K562 (cell line): ENCODE results near the gene PLEKHH2. TPM values are rescaled to one million over a fixed set of nuclear protein-coding genes. Genes with fewer than 3 reads are reported as not detected.
A peak's percentile ranks its signal among the peaks of the same experiment; 100 is the strongest.

Experiments
- ARID3A ChIP-seq: IDR thresholded peaks from 2 replicates; pipeline ENCODE4 v1.6.1; 2012; ENCODE audit warnings: low read depth, low read length, improper control_type of control experiment, borderline replicate concordance
- CAMTA2 ChIP-seq: fragments of 250-450 bp; sonication (Bioruptor Pico); conservative IDR thresholded peaks from 2 replicates; pipeline ENCODE4 v1.5.1; 2022
- ESRRA ChIP-seq: fragments of 450-650 bp; IDR thresholded peaks from 2 replicates; pipeline ENCODE4 v1.6.1; 2014; ENCODE audit warnings: low read depth, mild to moderate bottlenecking, moderate library complexity, borderline replicate concordance
- ESRRB ChIP-seq: fragments of 250-450 bp; sonication (Bioruptor Pico); IDR thresholded peaks from 2 replicates; pipeline ENCODE4 v1.5.0; 2020; ENCODE audit warnings: mild to moderate bottlenecking, moderate library complexity, borderline replicate concordance
- MCM2 ChIP-seq: fragments of 450-650 bp; IDR thresholded peaks from 2 replicates; pipeline ENCODE4 v1.6.1; 2017; ENCODE audit warnings: low read depth, mild to moderate bottlenecking
- POLR2AphosphoS2 ChIP-seq: IDR thresholded peaks from 2 replicates; pipeline ENCODE4 v1.6.1; 2012; ENCODE audit warnings: low read length, improper control_type of control experiment
- RBFOX2 ChIP-seq: fragments of 200-400 bp; formaldehyde crosslinking; IDR thresholded peaks from 2 replicates; pipeline ENCODE4 v1.6.1; 2017; ENCODE audit warnings: low read depth, mild to moderate bottlenecking, low read length, moderate library complexity
- STAT6 ChIP-seq: sonication (generic); formaldehyde crosslinking; IDR thresholded peaks from 2 replicates; pipeline ENCODE4 v1.8.1; 2023; ENCODE audit warnings: mild to moderate bottlenecking, missing genetic modification reagents
- TAF7 ChIP-seq: fragments of 450-650 bp; IDR thresholded peaks from 2 replicates; pipeline ENCODE4 v1.6.1; 2016; ENCODE audit warnings: missing genetic modification characterization, missing compliant biosample characterization
- XRCC5 ChIP-seq: fragments of 200-400 bp; formaldehyde crosslinking; IDR thresholded peaks from 2 replicates; pipeline ENCODE4 v1.6.1; 2017; ENCODE audit warnings: low read depth, mild to moderate bottlenecking, low read length
- ZBTB5 ChIP-seq: fragments of 450-650 bp; IDR thresholded peaks from 2 replicates; pipeline ENCODE4 v1.6.1; 2017; ENCODE audit warnings: antibody characterized with exemption
- ZNF212 ChIP-seq: fragments of 450-650 bp; formaldehyde crosslinking; IDR thresholded peaks from 2 replicates; pipeline ENCODE4 v1.4.0; 2020; ENCODE audit warnings: mild to moderate bottlenecking
- ZNF668 ChIP-seq: fragments of 250-450 bp; sonication (Bioruptor Pico); IDR thresholded peaks from 2 replicates; pipeline ENCODE4 v1.8.0; 2022; ENCODE audit warnings: mild to moderate bottlenecking, inconsistent platforms
- ZNF76 ChIP-seq: fragments of 250-450 bp; sonication (Bioruptor Pico); IDR thresholded peaks from 2 replicates; pipeline ENCODE4 v1.4.0; 2020; ENCODE audit warnings: mild to moderate bottlenecking, moderate library complexity, borderline replicate concordance
- polyA plus RNA-seq, 8 experiments: library from polyadenylated mRNA; depleted of rRNA in 4 of 8; stranded (reverse) in 5 of 8; unstranded in 3 of 8; fragments of >200 nt; fragmentation: Nextera tagmentation in 2 of 8; fragmentation: Illumina TruSeq in 1 of 8; extraction: Ambion mirVana in 2 of 8; extraction: Trizol in 1 of 8; gene quantifications; 2 replicates each; pipeline versions ENCODE4 v1.2.1 to v1.2.3, GENCODE V29; 2011 to 2014; ENCODE audit warnings: inconsistent platforms in 1 of 8, missing spikeins in 1 of 8
- total RNA-seq, 7 experiments: library from RNA; depleted of rRNA in 6 of 7; stranded (reverse); fragments of >200 nt in 6 of 7; fragmentation: Illumina TruSeq in 2 of 7; extraction: Trizol in 2 of 7; gene quantifications; 2 replicates each; pipeline versions ENCODE4 v1.2.1 to v1.2.3, GENCODE V29; 2011 to 2021; ENCODE audit warnings: low replicate concordance in 1 of 7
- TF ChIP-seq, protein P1 (sequence below): fragments of 200-800 bp; sonication (Bioruptor generic); IDR thresholded peaks from 2 replicates; pipeline ENCODE4 v1.6.1; 2017; ENCODE audit warnings: missing genetic modification characterization, missing compliant biosample characterization

Gene PLEKHH2
- total and polyA plus RNA-seq, 9 of the 15 experiments (the other 6 are each of a cell fraction or from before 2014, with no cell fraction given) = 0.77 to 13.5 (median 2.7) TPM

DNA sequence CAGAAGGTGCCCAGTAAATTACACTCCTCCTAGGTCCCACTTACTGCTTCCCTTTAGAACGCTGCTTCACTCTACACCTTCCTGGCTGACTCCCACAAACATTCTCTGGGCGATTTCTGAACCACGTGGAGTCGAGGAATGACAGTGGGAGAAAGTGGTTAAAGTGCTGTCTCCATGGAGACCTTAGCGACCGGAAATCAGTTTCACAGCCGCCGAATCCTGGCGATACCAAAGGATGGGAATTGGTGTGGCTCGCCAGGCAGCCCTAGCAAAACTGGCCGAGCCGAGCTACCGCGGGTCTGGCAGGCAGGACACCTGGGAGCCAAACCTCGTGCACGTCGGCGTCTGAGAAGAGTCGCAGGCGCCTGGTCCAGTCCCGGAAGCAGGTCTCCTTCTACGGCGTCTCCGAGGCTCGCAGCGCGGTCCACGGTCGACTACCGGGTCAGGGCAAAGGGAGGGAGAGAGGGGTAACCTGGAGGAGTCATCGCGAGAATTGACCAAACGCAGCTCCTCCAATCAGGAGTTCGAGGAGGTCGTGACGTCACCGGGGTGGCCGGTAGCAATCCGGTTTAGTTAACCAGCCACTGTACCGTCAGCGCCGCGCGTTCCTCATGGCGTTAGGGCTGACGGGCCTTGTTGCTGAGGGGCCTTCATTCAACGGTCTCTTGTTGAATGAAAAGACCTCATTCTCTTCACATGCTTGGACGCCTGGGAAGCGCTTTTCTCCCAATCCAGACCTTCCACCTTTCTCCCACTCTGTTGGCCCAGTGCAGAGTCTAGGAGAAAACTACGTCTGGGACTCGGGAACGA lies 41.3 kb upstream of the PLEKHH2 start, which contains the start of gene THADA (continued):
- TF ChIP-seq, protein P1, sequence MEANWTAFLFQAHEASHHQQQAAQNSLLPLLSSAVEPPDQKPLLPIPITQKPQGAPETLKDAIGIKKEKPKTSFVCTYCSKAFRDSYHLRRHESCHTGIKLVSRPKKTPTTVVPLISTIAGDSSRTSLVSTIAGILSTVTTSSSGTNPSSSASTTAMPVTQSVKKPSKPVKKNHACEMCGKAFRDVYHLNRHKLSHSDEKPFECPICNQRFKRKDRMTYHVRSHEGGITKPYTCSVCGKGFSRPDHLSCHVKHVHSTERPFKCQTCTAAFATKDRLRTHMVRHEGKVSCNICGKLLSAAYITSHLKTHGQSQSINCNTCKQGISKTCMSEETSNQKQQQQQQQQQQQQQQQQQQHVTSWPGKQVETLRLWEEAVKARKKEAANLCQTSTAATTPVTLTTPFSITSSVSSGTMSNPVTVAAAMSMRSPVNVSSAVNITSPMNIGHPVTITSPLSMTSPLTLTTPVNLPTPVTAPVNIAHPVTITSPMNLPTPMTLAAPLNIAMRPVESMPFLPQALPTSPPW (CRISPR knock-in tag) = peak; percentile 92
- TF ChIP-seq ESRRA = no peak
- TF ChIP-seq TAF7 (tag) = peak; percentile 86
- TF ChIP-seq STAT6 (CRISPR knock-in tag) = no peak
- TF ChIP-seq ZNF212 (CRISPR knock-in tag) = no peak
- TF ChIP-seq RBFOX2 = peak; percentile 98
- no peak; the same call in 1 of the 2 replicates for TF ChIP-seq XRCC5
- TF ChIP-seq ZBTB5 = no peak
- no peak for TF ChIP-seq ARID3A
- no peak for TF ChIP-seq CAMTA2
- TF ChIP-seq POLR2AphosphoS2 = peak; percentile 45; the same call in 1 of the 2 replicates
- TF ChIP-seq ESRRB (CRISPR knock-in tag) = no peak
- TF ChIP-seq ZNF76 (CRISPR knock-in tag) = no peak
- TF ChIP-seq MCM2 = no peak
- no peak for TF ChIP-seq ZNF668 (CRISPR knock-in tag)
